Hematopoietic multipotent progenitor cell treated with erythropoietin and hydrocortisone succinate and interleukin-3 and kit ligand, for 17 days (in vitro differentiated cells): Measurements from ENCODE around the gene BPHL.
"Not testable (repeated sequence)": the region's sequence is repeated elsewhere in the genome, so short reads cannot be mapped to it uniquely, and the experiment has no call there.

Experiments
- DNase-seq: peaks from one replicate; pipeline ENCODE4 v3.0.0-alpha.2; 2015; ENCODE audit warnings: low spot score

BPHL gene

GRCh38 chr6:3122823-3123182 is 4.3 kb downstream of the BPHL start:
- no peak for DNase-seq

- DNase-seq = no peak
Observed at GRCh38 chr6:3124667-3125066, 6.2 kb downstream of the BPHL start.

- DNase-seq = no peak
Observed at GRCh38 chr6:3125815-3126214, 7.3 kb downstream of the BPHL start.

- no peak for DNase-seq
Observed at GRCh38 chr6:3128356-3129108, 10.0 kb downstream of the BPHL start.

GRCh38 chr6:3131695-3132094 is 13.2 kb downstream of the BPHL start:
- no peak for DNase-seq

GRCh38 chr6:3133515-3133914 is 15.0 kb downstream of the BPHL start:
- DNase-seq = no peak

- no peak for DNase-seq
Observed at GRCh38 chr6:3135668-3136291, 17.3 kb downstream of the BPHL start.

- DNase-seq = no peak
Observed at GRCh38 chr6:3136292-3137011, 17.9 kb downstream of the BPHL start.

GRCh38 chr6:3137057-3137777 is 18.7 kb downstream of the BPHL start:
- no peak for DNase-seq

- DNase-seq = not testable (repeated sequence)
Observed at GRCh38 chr6:3137873-3138272, 19.4 kb downstream of the BPHL start.

GRCh38 chr6:3138341-3138740 is 19.8 kb downstream of the BPHL start:
- DNase-seq = no peak

GRCh38 chr6:3139090-3139903 is 20.8 kb downstream of the BPHL start:
- no peak for DNase-seq

- DNase-seq = no peak
Observed at GRCh38 chr6:3140201-3140600, 21.7 kb downstream of the BPHL start.

- DNase-seq = no peak
Observed at GRCh38 chr6:3142536-3142935, 24.0 kb downstream of the BPHL start.

- no peak for DNase-seq
Observed at GRCh38 chr6:3143158-3143557, 24.6 kb downstream of the BPHL start.

- no peak for DNase-seq
Observed at GRCh38 chr6:3144571-3144970, 26.1 kb downstream of the BPHL start.

- DNase-seq = no peak
Observed at GRCh38 chr6:3147914-3148757, 29.6 kb downstream of the BPHL start.

GRCh38 chr6:3151691-3152090 is 33.2 kb downstream of the BPHL start:
- DNase-seq = no peak

- DNase-seq = no peak
Observed at GRCh38 chr6:3152689-3153088, 34.2 kb downstream of the BPHL start.

- DNase-seq = not testable (repeated sequence)
Observed at GRCh38 chr6:3155416-3155815, 36.9 kb downstream of the BPHL start.
